ENCODE measurements around the gene HSP90AB1. TPM values are rescaled to one million over a fixed set of nuclear protein-coding genes. Genes with fewer than 3 reads are reported as not detected.

Gene HSP90AB1
- total and polyA plus RNA-seq, 9 of the 15 experiments (the other 6 are each of a cell fraction or from before 2014, with no cell fraction given): 1,780 to 3,358 (median 2,262) TPM

- peaks cover 42% of the 10 kb centered on the region for H3K79me2 ChIP-seq (ENCODE audit: control insufficient read depth, insufficient read depth, low read length)
- intact Hi-C loops (cut with micrococcal nuclease): loop anchor here (10.0 kb wide), 1 partner anchor 595 kb away; the partner anchor contains the start of gene MAD2L1BP
- BruUV-seq (replicated peaks): no TSS peak
- ChIA-PET POLR2A (interaction anchor here (0.6 to 6.5 kb wide), 5 partner anchors 15 to 80 kb away, joined by 3 to 104 read pairs (median 4); partner anchors contain the start of gene HSP90AB1), CTCF (ENCODE audit: low intra/inter-chr PET ratio) (no interaction called here)
- H3K4me2 ChIP-seq (ENCODE audit: insufficient read depth, low read length): no peak overlapping the region
- H3K36me3 ChIP-seq (ENCODE audit: control insufficient read depth, insufficient read depth, low read length): peaks cover 75% of the 10 kb centered on the region
- no peak overlapping the region for H2AFZ ChIP-seq (ENCODE audit: low read depth, low read length)
- no peak for TF ChIP-seq ZNF232 (CRISPR knock-in tag; IDR thresholded peaks at IDR 0.05)
- TF ChIP-seq RNF2 (IDR thresholded peaks at IDR 0.05): no peak
- TF ChIP-seq NKRF (IDR thresholded peaks at IDR 0.05; ENCODE audit: borderline replicate concordance): no peak
- no peak for TF ChIP-seq ZNF146 (CRISPR knock-in tag; IDR thresholded peaks at IDR 0.05; ENCODE audit: unreplicated experiment)
- no peak for TF ChIP-seq TFE3 (CRISPR knock-in tag; IDR thresholded peaks at IDR 0.05)
- no peaks in the 10 kb centered on the region for H3K27me3 ChIP-seq (ENCODE audit: control insufficient read depth in 2 of 2, insufficient read depth in 2 of 2, low read length in 2 of 2)
- DNase-seq (ENCODE audit: extremely low read depth in 1 of 4, low spot score in 3 of 4) (no peak), FAIRE-seq (no peak), ATAC-seq (no peak)
- H3K9ac ChIP-seq (ENCODE audit: insufficient read depth in 1 of 2, low read depth in 2 of 2, low read length in 2 of 2): peak overlapping the region in 1 of 2 experiments; percentile 60; a peak in 1 of 4 replicates
- peaks cover 3% of the 10 kb centered on the region; the same call in 1 of the 2 replicates for H4K20me1 ChIP-seq (replicated peaks; ENCODE audit: control insufficient read depth, insufficient read depth, low read length)
- no peak overlapping the region for H3K27ac ChIP-seq (ENCODE audit: extremely low read depth, low read depth, low read length)
- in situ Hi-C loops (cut with MboI): no loop called here
- H3K9me1 ChIP-seq (ENCODE audit: control insufficient read depth, insufficient read depth, low read length): peaks cover 6% of the 10 kb centered on the region
- H3K9me3 ChIP-seq (replicated peaks; ENCODE audit: control insufficient read depth, insufficient read depth, low read depth, low read length): no peaks in the 10 kb centered on the region
- peaks cover 36 to 65% of the 10 kb centered on the region in 2 experiments for H3K4me1 ChIP-seq (replicated peaks in 1 of 2; ENCODE audit: control insufficient read depth in 2 of 2, insufficient read depth in 2 of 2, low read length in 2 of 2)
- H3K4me3 ChIP-seq: no peak overlapping the region
- WGBS (ENCODE audit: insufficient coverage, low coverage, missing lambda C conversion rate): 93% methylated on average over 11 of the region's 11 CpGs
Measured at GRCh38 chr6:44229376-44230033, 17.4 kb upstream of the HSP90AB1 start.

All from K562 (cell line).